Lower leg skin (tissue), 3 donors: ENCODE data around the gene AGXT.

Experiments
- CTCF ChIP-seq, 3 donors: fragments of 450-650 bp; IDR thresholded peaks; one replicate each; pipeline ENCODE4 v1.5.1; 2016; ENCODE audit warnings: antibody characterized with exemption in 3 of 3, mild to moderate bottlenecking in 3 of 3, moderate library complexity in 2 of 3
- POLR2A ChIP-seq, 2 donors: fragments of 450-650 bp; IDR thresholded peaks; one replicate each; pipeline ENCODE4 v1.6.1; 2016 to 2017; ENCODE audit warnings: antibody characterized with exemption in 2 of 2, mild to moderate bottlenecking in 1 of 2, moderate library complexity in 1 of 2

DNA sequence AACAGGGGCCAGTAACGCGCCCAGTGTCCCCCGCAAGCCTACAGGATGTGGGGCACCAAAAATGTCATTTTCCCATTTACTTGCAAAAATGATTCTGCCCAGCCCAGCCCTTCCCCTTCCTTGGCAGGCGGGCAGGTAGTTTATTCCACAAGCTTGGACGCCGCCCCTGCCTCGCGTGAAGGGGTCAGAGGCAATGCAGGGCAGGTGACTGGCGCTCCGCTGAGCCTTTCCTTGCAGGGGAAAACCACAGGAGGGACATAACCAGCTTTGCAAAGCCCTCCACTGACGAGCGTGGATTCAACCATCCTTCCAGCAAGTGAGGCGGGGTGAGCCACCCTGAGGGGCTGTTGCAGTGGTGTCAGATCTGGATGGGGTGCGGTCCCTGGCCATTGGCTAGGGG is 22.1 kb downstream of the AGXT start:
- TF ChIP-seq CTCF (IDR thresholded peaks at IDR 0.05) = no peak
- TF ChIP-seq POLR2A (IDR thresholded peaks at IDR 0.05) = no peak
